ENCODE data around the gene CES3. TPM values are rescaled to one million over a fixed set of nuclear protein-coding genes. Genes with fewer than 3 reads are reported as not detected.

Gene CES3
- polyA plus RNA-seq, 2 of the 4 experiments (the other 2 are of a cell fraction) = 2.1 to 3.8 TPM

DNA sequence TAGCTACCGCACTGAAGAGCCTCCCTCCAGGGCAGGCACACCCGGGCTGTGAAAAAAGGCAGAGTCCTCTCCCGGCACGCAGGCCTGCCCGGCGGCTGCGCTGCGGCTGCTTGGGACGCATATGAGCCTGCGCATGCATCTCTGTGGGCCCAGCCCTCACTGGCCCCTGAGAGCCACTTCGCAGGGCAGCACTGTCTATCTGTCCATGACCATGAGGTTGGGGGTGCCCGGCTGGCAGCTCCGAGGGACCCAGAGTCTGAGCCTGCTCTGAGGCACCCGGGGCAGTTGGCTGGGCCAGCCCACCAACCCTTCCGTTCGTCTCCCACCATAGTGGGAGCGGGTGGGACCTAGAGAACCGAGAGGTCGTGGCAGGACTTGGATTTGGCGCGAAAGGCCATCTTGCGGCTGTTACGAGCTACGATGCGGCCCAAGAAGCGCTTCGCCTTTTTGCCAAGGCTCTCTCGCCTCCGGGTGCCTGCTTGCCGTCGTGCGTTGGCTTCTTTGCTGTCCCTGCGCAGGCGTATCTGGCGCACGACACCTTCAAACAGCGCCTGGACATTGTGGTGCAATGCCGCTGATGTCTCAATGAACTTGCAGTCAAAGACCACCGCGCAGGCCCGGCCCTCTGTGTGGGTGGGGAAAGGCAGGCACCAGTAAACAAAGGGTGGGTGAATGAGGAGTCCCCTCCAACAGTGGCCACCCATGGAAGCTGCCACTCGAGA, 39.2 kb upstream of the CES3 start:
- TF ChIP-seq, protein P1, sequence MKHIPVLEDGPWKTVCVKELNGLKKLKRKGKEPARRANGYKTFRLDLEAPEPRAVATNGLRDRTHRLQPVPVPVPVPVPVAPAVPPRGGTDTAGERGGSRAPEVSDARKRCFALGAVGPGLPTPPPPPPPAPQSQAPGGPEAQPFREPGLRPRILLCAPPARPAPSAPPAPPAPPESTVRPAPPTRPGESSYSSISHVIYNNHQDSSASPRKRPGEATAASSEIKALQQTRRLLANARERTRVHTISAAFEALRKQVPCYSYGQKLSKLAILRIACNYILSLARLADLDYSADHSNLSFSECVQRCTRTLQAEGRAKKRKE (CRISPR knock-in tag; IDR thresholded peaks at IDR 0.05; ENCODE audit: low read depth) = no peak
- TF ChIP-seq PHF8 (IDR thresholded peaks at IDR 0.05; ENCODE audit: borderline replicate concordance, low read depth) = no peak
- no peak for TF ChIP-seq ZFP36 (IDR thresholded peaks at IDR 0.05; ENCODE audit: borderline replicate concordance, partially characterized antibody)
- TF ChIP-seq, protein P2, sequence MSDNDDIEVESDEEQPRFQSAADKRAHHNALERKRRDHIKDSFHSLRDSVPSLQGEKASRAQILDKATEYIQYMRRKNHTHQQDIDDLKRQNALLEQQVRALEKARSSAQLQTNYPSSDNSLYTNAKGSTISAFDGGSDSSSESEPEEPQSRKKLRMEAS (IDR thresholded peaks at IDR 0.05) = no peak
- no peak for TF ChIP-seq ZC3H11A (IDR thresholded peaks at IDR 0.05)
- TF ChIP-seq NR3C1 (IDR thresholded peaks at IDR 0.05) = no peak
- TF ChIP-seq KDM5A (IDR thresholded peaks at IDR 0.05) = no peak
- no peak for TF ChIP-seq GATA3 (IDR thresholded peaks at IDR 0.05; ENCODE audit: borderline replicate concordance)
- FAIRE-seq = no peak
- Histone ChIP-seq H3K4me3 (no peak overlapping the region), H3K4me1 (peaks cover 15% of the 10 kb centered on the region; the same call in 2 of the 3 replicates), H3K9me3 (no peaks in the 10 kb centered on the region), H3K4me2 (no peak overlapping the region), H3K27ac (no peak overlapping the region; a peak in 1 of 6 replicates)
- CTCF ChIA-PET = interaction anchor here (1.0 to 29.9 kb wide), 4 partner anchors 9 to 54 kb away, joined by 3 to 837 read pairs (median 4); partner anchors contain the start of genes CDH16 and PDP2
- POLR2A ChIA-PET = no interaction called here
- 82% methylated on average over 40 of the region's 42 CpGs for WGBS (ENCODE audit: missing lambda C conversion rate)
- DNase-seq (ENCODE audit: low read depth in 1 of 2, low spot score in 1 of 2) = no peak
- no peak for ATAC-seq

DNA sequence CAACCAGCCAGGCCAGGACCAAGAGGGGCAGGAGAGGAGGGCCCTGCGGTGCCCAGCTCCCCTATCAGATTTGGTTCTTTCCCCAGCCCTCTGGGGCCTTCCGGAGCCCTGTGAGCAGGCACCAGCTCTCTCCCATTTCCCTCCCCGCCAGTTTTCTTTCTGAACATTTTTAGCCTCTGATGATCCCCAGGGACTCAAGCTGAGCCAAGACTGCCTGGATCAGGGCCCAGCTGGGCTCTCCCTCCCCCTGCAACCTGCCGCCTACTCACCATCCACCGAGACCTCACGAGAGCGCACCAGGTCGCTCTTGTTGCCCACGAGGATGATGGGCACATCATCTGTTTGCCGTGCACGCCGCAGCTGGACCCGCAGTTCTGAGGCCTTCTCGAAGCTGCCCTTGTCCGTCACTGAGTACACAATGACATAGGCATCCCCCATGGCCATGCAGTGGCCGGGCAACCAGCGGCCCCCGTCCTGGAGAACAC, 37.8 kb upstream of the CES3 start:
- no peak for DNase-seq (ENCODE audit: low read depth in 1 of 2, low spot score in 1 of 2)
- H3K4me2 ChIP-seq = no peak overlapping the region
- H3K4me1 ChIP-seq = peaks cover 29% of the 10 kb centered on the region
- no peak for FAIRE-seq
- ChIA-PET POLR2A (no interaction called here), CTCF (interaction anchor here (0.7 to 29.9 kb wide), 5 partner anchors 18 to 232 kb away, joined by 3 to 837 read pairs (median 3); partner anchors contain the start of genes CDH16, NAE1 and PDP2)
- H3K4me3 ChIP-seq = no peak overlapping the region
- ATAC-seq = no peak
- H3K27ac ChIP-seq = no peak overlapping the region
- H3K9me3 ChIP-seq = no peaks in the 10 kb centered on the region
- TF ChIP-seq, protein P3, sequence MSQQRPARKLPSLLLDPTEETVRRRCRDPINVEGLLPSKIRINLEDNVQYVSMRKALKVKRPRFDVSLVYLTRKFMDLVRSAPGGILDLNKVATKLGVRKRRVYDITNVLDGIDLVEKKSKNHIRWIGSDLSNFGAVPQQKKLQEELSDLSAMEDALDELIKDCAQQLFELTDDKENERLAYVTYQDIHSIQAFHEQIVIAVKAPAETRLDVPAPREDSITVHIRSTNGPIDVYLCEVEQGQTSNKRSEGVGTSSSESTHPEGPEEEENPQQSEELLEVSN (IDR thresholded peaks at IDR 0.05; ENCODE audit: borderline replicate concordance, low read depth) = no peak
- TF ChIP-seq, protein P2 (IDR thresholded peaks at IDR 0.05) = no peak
- TF ChIP-seq NFE2L2 (conservative IDR thresholded peaks at IDR 0.05; ENCODE audit: low read length) (no peak), HEYL (CRISPR knock-in tag; IDR thresholded peaks at IDR 0.05) (no peak), HDAC2 (IDR thresholded peaks at IDR 0.05) (no peak), SREBF2 (IDR thresholded peaks at IDR 0.05) (no peak), MAZ (IDR thresholded peaks at IDR 0.05; ENCODE audit: borderline replicate concordance, low read depth, low read length) (no peak), HOXA7 (CRISPR knock-in tag; IDR thresholded peaks at IDR 0.05) (no peak), NR3C1 (IDR thresholded peaks at IDR 0.05) (no peak), ZFP36 (IDR thresholded peaks at IDR 0.05; ENCODE audit: borderline replicate concordance, partially characterized antibody) (no peak), RNF2 (IDR thresholded peaks at IDR 0.05; ENCODE audit: borderline replicate concordance, low read depth) (no peak), JUN (IDR thresholded peaks at IDR 0.05) (no peak), ESRRA (IDR thresholded peaks at IDR 0.05; ENCODE audit: borderline replicate concordance, low read length) (no peak), NPAS2 (CRISPR knock-in tag; IDR thresholded peaks at IDR 0.05; ENCODE audit: borderline replicate concordance) (no peak)
- TF ChIP-seq, protein P4, sequence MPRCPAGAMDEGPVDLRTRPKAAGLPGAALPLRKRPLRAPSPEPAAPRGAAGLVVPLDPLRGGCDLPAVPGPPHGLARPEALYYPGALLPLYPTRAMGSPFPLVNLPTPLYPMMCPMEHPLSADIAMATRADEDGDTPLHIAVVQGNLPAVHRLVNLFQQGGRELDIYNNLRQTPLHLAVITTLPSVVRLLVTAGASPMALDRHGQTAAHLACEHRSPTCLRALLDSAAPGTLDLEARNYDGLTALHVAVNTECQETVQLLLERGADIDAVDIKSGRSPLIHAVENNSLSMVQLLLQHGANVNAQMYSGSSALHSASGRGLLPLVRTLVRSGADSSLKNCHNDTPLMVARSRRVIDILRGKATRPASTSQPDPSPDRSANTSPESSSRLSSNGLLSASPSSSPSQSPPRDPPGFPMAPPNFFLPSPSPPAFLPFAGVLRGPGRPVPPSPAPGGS (IDR thresholded peaks at IDR 0.05) = no peak
- 69% methylated on average over 12 of the region's 18 CpGs for WGBS (ENCODE audit: missing lambda C conversion rate)
